Loucy (cell line): Measurements from ENCODE around the gene NDUFAB1.
"Not testable (repeated sequence)": the region's sequence is repeated elsewhere in the genome, so short reads cannot be mapped to it uniquely, and the experiment has no call there.

Experiments used
- H2AFZ ChIP-seq: fragments of 200-600 bp; sonication (generic); 2 replicates; pipeline ENCODE4 v1.6.0; 2016; ENCODE audit warnings: antibody characterized with exemption, mild to moderate bottlenecking, low read length, moderate library complexity
- H3F3A ChIP-seq: fragments of 200-600 bp; 2 replicates; pipeline ENCODE4 v1.6.0; 2016; ENCODE audit warnings: antibody characterized with exemption, low read depth, mild to moderate bottlenecking
- H3K27me3 ChIP-seq: fragments of 200-600 bp; sonication (generic); 2 replicates; pipeline ENCODE4 v1.6.1; 2014; ENCODE audit warnings: low read length, mild to moderate bottlenecking; ENCODE audit not compliant: insufficient read depth, poor library complexity, severe bottlenecking
- H3K36me3 ChIP-seq: fragments of 200-600 bp; sonication (generic); 2 replicates; pipeline ENCODE4 v1.6.1; 2016; ENCODE audit warnings: low read length; ENCODE audit not compliant: insufficient read depth
- H3K4me1 ChIP-seq: fragments of 200-600 bp; sonication (generic); 2 replicates; pipeline ENCODE4 v1.5.1; 2014; ENCODE audit warnings: low read length, mild to moderate bottlenecking; ENCODE audit not compliant: insufficient read depth, poor library complexity, severe bottlenecking
- H3K4me2 ChIP-seq: fragments of 200-600 bp; sonication (generic); 2 replicates; pipeline ENCODE4 v1.6.0; 2014; ENCODE audit warnings: antibody characterized with exemption, low read length, low read depth, mild to moderate bottlenecking; ENCODE audit not compliant: poor library complexity, severe bottlenecking
- H3K4me3 ChIP-seq: fragments of 200-600 bp; sonication (generic); 2 replicates; pipeline ENCODE4 v1.5.1; 2014; ENCODE audit warnings: low read length, mild to moderate bottlenecking, mixed read lengths; ENCODE audit not compliant: poor library complexity, severe bottlenecking
- H3K79me2 ChIP-seq: fragments of 200-600 bp; sonication (generic); 2 replicates; pipeline ENCODE4 v1.6.1; 2014; ENCODE audit warnings: low read length; ENCODE audit not compliant: insufficient read depth
- H3K9ac ChIP-seq: fragments of 200-600 bp; sonication (generic); 2 replicates; pipeline ENCODE4 v1.6.0; 2014; ENCODE audit warnings: mild to moderate bottlenecking, low read depth, low read length, moderate library complexity; ENCODE audit not compliant: poor library complexity, severe bottlenecking
- H3K9me2 ChIP-seq: fragments of 200-600 bp; sonication (generic); replicated peaks from 2 replicates; pipeline ENCODE4 v1.6.1; 2016; ENCODE audit warnings: low read depth, low read length, mixed read lengths
- H3K9me3 ChIP-seq: fragments of 200-600 bp; sonication (generic); 2 replicates; pipeline ENCODE4 v1.6.1; 2014; ENCODE audit warnings: mild to moderate bottlenecking, antibody characterized with exemption, low read length, low read depth; ENCODE audit not compliant: insufficient read depth
- H4K20me1 ChIP-seq: fragments of 200-600 bp; sonication (generic); 2 replicates; pipeline ENCODE4 v1.6.0; 2014; ENCODE audit warnings: antibody characterized with exemption, low read length, mild to moderate bottlenecking; ENCODE audit not compliant: insufficient read depth, poor library complexity, severe bottlenecking
- CTCF ChIP-seq: fragments of 200-600 bp; sonication (generic); conservative IDR thresholded peaks from 2 replicates; pipeline ENCODE4 v1.5.1; 2014; ENCODE audit warnings: mild to moderate bottlenecking, antibody characterized with exemption, low read length
- EZH2phosphoT487 ChIP-seq: fragments of 200-600 bp; IDR thresholded peaks from 2 replicates; pipeline ENCODE4 v1.6.1; 2018; ENCODE audit warnings: antibody characterized with exemption, mild to moderate bottlenecking, moderate library complexity, borderline replicate concordance

The NDUFAB1 gene

GRCh38 chr16:23549938-23550337, 46.2 kb downstream of the NDUFAB1 start:
- H3K27me3 ChIP-seq = no peaks in the 10 kb centered on the region
- H3K4me1 ChIP-seq = peaks cover 7% of the 10 kb centered on the region
- no peaks in the 10 kb centered on the region for H4K20me1 ChIP-seq
- H3K4me2 ChIP-seq = no peak overlapping the region
- H3K79me2 ChIP-seq = no peaks in the 10 kb centered on the region
- TF ChIP-seq EZH2phosphoT487 (no peak), CTCF (no peak)
- no peaks in the 10 kb centered on the region for H3K9me3 ChIP-seq
- no peak overlapping the region for H3K4me3 ChIP-seq
- peaks cover 18% of the 10 kb centered on the region; the same call in 1 of the 2 replicates for H3K36me3 ChIP-seq
- no peak overlapping the region for H2AFZ ChIP-seq
- no peak overlapping the region for H3K9ac ChIP-seq
- H3F3A ChIP-seq = no peaks in the 10 kb centered on the region
- H3K9me2 ChIP-seq = no peaks in the 10 kb centered on the region

- Histone ChIP-seq H3K36me3 (peaks cover 9% of the 10 kb centered on the region; the same call in 1 of the 2 replicates), H4K20me1 (no peaks in the 10 kb centered on the region), H2AFZ (no peak overlapping the region), H3K79me2 (no peaks in the 10 kb centered on the region), H3K9ac (no peak overlapping the region), H3K4me2 (no peak overlapping the region), H3K4me3 (no peak overlapping the region), H3K27me3 (no peaks in the 10 kb centered on the region), H3K9me2 (no peaks in the 10 kb centered on the region), H3F3A (no peaks in the 10 kb centered on the region), H3K9me3 (no peaks in the 10 kb centered on the region), H3K4me1 (no peaks in the 10 kb centered on the region)
- TF ChIP-seq EZH2phosphoT487 (no peak), CTCF (no peak)
Measured at GRCh38 chr16:23544436-23544835, 51.7 kb downstream of the NDUFAB1 start.

GRCh38 chr16:23540817-23541178, 55.3 kb downstream of the NDUFAB1 start:
- H2AFZ ChIP-seq, H3K36me3 ChIP-seq, H3K4me2 ChIP-seq, H3K9me3 ChIP-seq, H3F3A ChIP-seq, H3K9me2 ChIP-seq, H3K27me3 ChIP-seq, H3K4me3 ChIP-seq, H3K4me1 ChIP-seq, H3K9ac ChIP-seq, H3K79me2 ChIP-seq, H4K20me1 ChIP-seq: not testable (repeated sequence)

- no peak overlapping the region for H3K4me3 ChIP-seq
- no peak overlapping the region for H3K4me2 ChIP-seq
- no peaks in the 10 kb centered on the region for H4K20me1 ChIP-seq
- no peak overlapping the region for H2AFZ ChIP-seq
- no peaks in the 10 kb centered on the region for H3K9me3 ChIP-seq
- H3K27me3 ChIP-seq = no peaks in the 10 kb centered on the region
- no peaks in the 10 kb centered on the region for H3K4me1 ChIP-seq
- no peaks in the 10 kb centered on the region for H3F3A ChIP-seq
- no peaks in the 10 kb centered on the region for H3K9me2 ChIP-seq
- TF ChIP-seq CTCF = no peak
- no peak for TF ChIP-seq EZH2phosphoT487
- H3K9ac ChIP-seq = no peak overlapping the region
- H3K36me3 ChIP-seq = peaks cover 5% of the 10 kb centered on the region; the same call in 1 of the 2 replicates
- H3K79me2 ChIP-seq = no peaks in the 10 kb centered on the region
Measured at GRCh38 chr16:23539984-23540816, 55.9 kb downstream of the NDUFAB1 start.
